HepG2 (cell line): ENCODE results near the gene IDH3A. TPM values are rescaled to one million over a fixed set of nuclear protein-coding genes. Genes with fewer than 3 reads are reported as not detected.

Experiments
- ATAC-seq: fragments of 200-7000 bp; cut with Tn5 transposase; 3 replicates; pipeline ENCODE4 v1.9.1; 2020; ENCODE audit warnings: mild to moderate bottlenecking, moderate library complexity
- BruUV-seq: library from RNA; stranded (reverse); fragments of 400-500 nt; replicated peaks from 2 replicates; lab custom pipeline; 2021; lab: Mats Ljungman, UMichigan
- CTCF ChIA-PET: fragments of 300-600 bp; formaldehyde crosslinking; extraction: SDS; loops from one replicate; lab custom pipeline; 2021; ENCODE audit warnings: low total read pairs, inconsistent platforms, low intra/inter-chr PET ratio; lab: Yijun Ruan, JAX
- POLR2A ChIA-PET: fragments of 350-600 bp; sonication (Branson Sonifier 250); formaldehyde crosslinking; loops from one replicate; lab custom pipeline; 2020; ENCODE audit warnings: antibody characterized with exemption, inconsistent platforms; lab: Yijun Ruan, JAX
- DNase-seq: peaks from one replicate; pipeline ENCODE4 v3.0.0-alpha.2; 2015; ENCODE audit warnings: low spot score
- FAIRE-seq: peaks from 3 replicates; lab custom pipeline; 2011; peaks lifted over from hg19 to GRCh38; lab: Jason Lieb, UNC
- H2AFZ ChIP-seq: one replicate; pipeline ENCODE4 v1.6.1; 2011; ENCODE audit warnings: low read length, inconsistent platforms
- H3K27ac ChIP-seq: fragments of 300-600 bp; 3 replicates; pipeline ENCODE4 v1.8.0; 2011; ENCODE audit warnings: mixed run types, mild to moderate bottlenecking, mixed read lengths, low read length, inconsistent platforms; ENCODE audit not compliant: insufficient read depth; ENCODE audit errors: extremely low read length
- H3K27me3 ChIP-seq, 2 experiments: fragments of 200-600 bp in 1 of 2; 2 replicates in 1 of 2; 3 replicates in 1 of 2; pipeline versions ENCODE4 v1.6.0 to v1.8.0; 2011; ENCODE audit warnings: low read length in 2 of 2, mild to moderate bottlenecking in 2 of 2, moderate library complexity in 2 of 2, inconsistent platforms in 1 of 2; ENCODE audit not compliant: insufficient read depth in 2 of 2, control insufficient read depth in 1 of 2
- H3K36me3 ChIP-seq, 2 experiments: fragments of 200-600 bp in 1 of 2; replicated peaks in 1 of 2; 2 replicates in 1 of 2; 3 replicates in 1 of 2; pipeline versions ENCODE4 v1.5.1 to v1.8.0; 2011; ENCODE audit warnings: low read length in 2 of 2, inconsistent platforms in 1 of 2; ENCODE audit not compliant: insufficient read depth in 2 of 2, control insufficient read depth in 1 of 2
- H3K4me1 ChIP-seq: 2 replicates; pipeline ENCODE4 v1.5.1; 2012; ENCODE audit warnings: low read length, inconsistent platforms; ENCODE audit not compliant: insufficient read depth
- H3K4me2 ChIP-seq: 2 replicates; pipeline ENCODE4 v1.6.0; 2011; ENCODE audit warnings: low read depth, low read length, inconsistent platforms
- H3K4me3 ChIP-seq, 3 experiments: fragments of 200-600 bp in 1 of 3; sonication (generic), shearing (Covaris generic) in 1 of 3; replicated peaks in 1 of 3; 2 replicates each; pipeline ENCODE4 v1.5.1; 2011 to 2016; ENCODE audit warnings: low read length in 3 of 3, inconsistent platforms in 2 of 3, low read depth in 2 of 3, mild to moderate bottlenecking in 2 of 3, control low read depth in 1 of 3, mixed read lengths in 1 of 3; ENCODE audit not compliant: insufficient read depth in 1 of 3
- H3K79me2 ChIP-seq: one replicate; pipeline ENCODE4 v1.6.1; 2011; ENCODE audit warnings: low read length, inconsistent platforms; ENCODE audit not compliant: insufficient read depth
- H3K9ac ChIP-seq: 2 replicates; pipeline ENCODE4 v1.6.0; 2011; ENCODE audit warnings: mild to moderate bottlenecking, low read depth, low read length, inconsistent platforms; ENCODE audit not compliant: insufficient read depth
- H3K9me3 ChIP-seq: 2 replicates; pipeline ENCODE4 v1.5.1; 2012; ENCODE audit warnings: mild to moderate bottlenecking, low read length
- H4K20me1 ChIP-seq: 2 replicates; pipeline ENCODE4 v1.6.0; 2011; ENCODE audit warnings: inconsistent platforms, mild to moderate bottlenecking, low read length, moderate library complexity; ENCODE audit not compliant: insufficient read depth
- ARHGAP35 ChIP-seq: sonication (generic); formaldehyde crosslinking; IDR thresholded peaks from 2 replicates; pipeline ENCODE4 v1.9.0; 2022; ENCODE audit warnings: mild to moderate bottlenecking, inconsistent platforms, moderate library complexity, missing genetic modification reagents, borderline replicate concordance
- GATAD2A ChIP-seq: IDR thresholded peaks from 2 replicates; pipeline ENCODE4 v1.6.1; 2016
- HNF4G ChIP-seq, 2 experiments: sonication (generic) in 1 of 2; formaldehyde crosslinking in 1 of 2; IDR thresholded peaks; 2 replicates each; pipeline versions ENCODE4 v1.4.0 to v1.6.1; 2011 to 2020; ENCODE audit warnings: borderline replicate concordance in 2 of 2, low read depth in 2 of 2, mild to moderate bottlenecking in 2 of 2, low read length in 1 of 2, missing genetic modification reagents in 1 of 2, moderate library complexity in 1 of 2
- NR2F6 ChIP-seq, 2 experiments: IDR thresholded peaks; 2 replicates each; pipeline ENCODE4 v1.6.1; 2016; ENCODE audit warnings: antibody characterized with exemption in 1 of 2, mild to moderate bottlenecking in 1 of 2
- PAWR ChIP-seq: sonication (generic); formaldehyde crosslinking; IDR thresholded peaks from 2 replicates; pipeline ENCODE4 v1.4.0; 2020; ENCODE audit warnings: missing genetic modification reagents, mild to moderate bottlenecking, borderline replicate concordance
- RBM39 ChIP-seq: fragments of 200-400 bp; formaldehyde crosslinking; IDR thresholded peaks from one replicate; pipeline ENCODE4 v1.6.1; 2018; ENCODE audit warnings: antibody characterized with exemption, mild to moderate bottlenecking, low read depth, low read length; ENCODE audit not compliant: poor library complexity, severe bottlenecking
- SP5 ChIP-seq: IDR thresholded peaks from 2 replicates; pipeline ENCODE4 v1.6.1; 2016; ENCODE audit warnings: low read depth, borderline replicate concordance
- SSRP1 ChIP-seq: IDR thresholded peaks from 2 replicates; pipeline ENCODE4 v1.6.1; 2016; ENCODE audit warnings: control low read depth
- THYN1 ChIP-seq: sonication (generic); formaldehyde crosslinking; IDR thresholded peaks from 2 replicates; pipeline ENCODE4 v1.8.1; 2023; ENCODE audit warnings: low read depth, mild to moderate bottlenecking, moderate library complexity, missing genetic modification reagents, borderline replicate concordance
- ZFP82 ChIP-seq: sonication (generic); formaldehyde crosslinking; IDR thresholded peaks from 2 replicates; pipeline ENCODE4 v1.5.1; 2020; ENCODE audit warnings: mild to moderate bottlenecking, missing genetic modification reagents, borderline replicate concordance
- ZNF136 ChIP-seq: sonication (generic); formaldehyde crosslinking; IDR thresholded peaks from 2 replicates; pipeline ENCODE4 v1.8.1; 2022; ENCODE audit warnings: low read depth, mild to moderate bottlenecking, moderate library complexity, missing genetic modification reagents
- ZNF841 ChIP-seq: sonication (generic); formaldehyde crosslinking; IDR thresholded peaks from 2 replicates; pipeline ENCODE4 v1.8.1; 2023; ENCODE audit warnings: missing genetic modification reagents, borderline replicate concordance
- WGBS: methylation state at CpG from one replicate; pipeline ENCODE4 v1.1.6; 2017; ENCODE audit warnings: low lambda C conversion rate; 5-methylcytosine and 5-hydroxymethylcytosine counted together
- in situ Hi-C: cut with HindIII; loops from 2 replicates; pipeline ENCODE4 v1.10.0; 2017; ENCODE audit warnings: low pct_unique_long_range_greater_than_20kb; ENCODE audit not compliant: extremely low pct_ligation_motif_present
- intact Hi-C: fragments of 100-400 bp; cut with micrococcal nuclease; formaldehyde crosslinking; loops from one replicate; pipeline ENCODE4 v1.10.0; 2022; ENCODE audit not compliant: unreplicated experiment
- polyA plus RNA-seq, 8 experiments: library from polyadenylated mRNA; depleted of rRNA in 3 of 8; stranded (reverse) in 7 of 8; unstranded in 1 of 8; fragments of >200 nt; fragmentation: Illumina TruSeq in 4 of 8; extraction: Trizol in 4 of 8; gene quantifications; 2 replicates each; pipeline versions ENCODE4 v1.2.1 to v1.2.3, GENCODE V29; 2011 to 2016; ENCODE audit warnings: low read depth in 4 of 8, missing spikeins in 1 of 8, mixed read lengths in 1 of 8; ENCODE audit not compliant: insufficient read depth in 1 of 8
- total RNA-seq, 5 experiments: library from RNA; depleted of rRNA; stranded (reverse); fragments of >200 nt; fragmentation: Illumina TruSeq; extraction: Trizol; gene quantifications; 2 replicates each; pipeline ENCODE4 v1.2.3, GENCODE V29; 2016; ENCODE audit warnings: low read depth in 1 of 5
- TF ChIP-seq, protein P1 (sequence below): sonication (generic); formaldehyde crosslinking; IDR thresholded peaks from 2 replicates; pipeline ENCODE4 v1.4.0; 2020; ENCODE audit warnings: missing genetic modification reagents, borderline replicate concordance
- TF ChIP-seq, protein P2 (sequence below): sonication (generic); formaldehyde crosslinking; IDR thresholded peaks from 2 replicates; pipeline ENCODE4 v1.5.0; 2020; ENCODE audit warnings: mild to moderate bottlenecking, missing genetic modification reagents

Gene IDH3A
- total and polyA plus RNA-seq, 2 of the 13 experiments (the other 11 are each of a cell fraction or from before 2014, with no cell fraction given) = 40.7 to 50.7 TPM

DNA sequence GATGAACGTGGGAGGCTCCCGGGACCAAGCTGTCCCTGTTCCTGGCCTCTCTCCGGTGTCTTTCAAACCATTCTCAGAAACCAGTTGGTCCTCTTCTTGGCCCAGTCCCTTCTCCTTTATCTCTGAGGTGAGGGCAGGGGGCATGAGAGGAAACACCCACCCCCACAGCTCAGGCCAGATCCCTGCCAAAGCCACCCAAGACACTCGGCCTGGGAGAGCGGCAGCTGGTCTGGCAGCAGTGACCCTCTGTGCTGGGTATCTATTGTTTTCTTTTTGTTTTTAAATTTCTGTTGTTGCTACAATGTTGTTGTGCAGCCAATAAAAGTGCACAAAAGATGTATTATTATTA, 57.9 kb downstream of the IDH3A start:
- in situ Hi-C loops (no loop called here), intact Hi-C loops (no loop called here)
- FAIRE-seq (no peak), DNase-seq (no peak), ATAC-seq (no peak)
- no peak overlapping the region for H3K4me3 ChIP-seq
- POLR2A ChIA-PET = no interaction called here
- H3K27ac ChIP-seq = no peak overlapping the region
- no peaks in the 10 kb centered on the region for H3K9me3 ChIP-seq
- H2AFZ ChIP-seq = no peak overlapping the region
- H3K27me3 ChIP-seq = peaks cover 9 to 47% of the 10 kb centered on the region in 2 experiments; a peak in 4 of 5 replicates
- WGBS = 54% methylated on average over 5 of the region's 5 CpGs
- CTCF ChIA-PET = no interaction called here
- H3K9ac ChIP-seq = no peak overlapping the region
- H3K36me3 ChIP-seq = no peaks in the 10 kb centered on the region
- TF ChIP-seq, protein P1, sequence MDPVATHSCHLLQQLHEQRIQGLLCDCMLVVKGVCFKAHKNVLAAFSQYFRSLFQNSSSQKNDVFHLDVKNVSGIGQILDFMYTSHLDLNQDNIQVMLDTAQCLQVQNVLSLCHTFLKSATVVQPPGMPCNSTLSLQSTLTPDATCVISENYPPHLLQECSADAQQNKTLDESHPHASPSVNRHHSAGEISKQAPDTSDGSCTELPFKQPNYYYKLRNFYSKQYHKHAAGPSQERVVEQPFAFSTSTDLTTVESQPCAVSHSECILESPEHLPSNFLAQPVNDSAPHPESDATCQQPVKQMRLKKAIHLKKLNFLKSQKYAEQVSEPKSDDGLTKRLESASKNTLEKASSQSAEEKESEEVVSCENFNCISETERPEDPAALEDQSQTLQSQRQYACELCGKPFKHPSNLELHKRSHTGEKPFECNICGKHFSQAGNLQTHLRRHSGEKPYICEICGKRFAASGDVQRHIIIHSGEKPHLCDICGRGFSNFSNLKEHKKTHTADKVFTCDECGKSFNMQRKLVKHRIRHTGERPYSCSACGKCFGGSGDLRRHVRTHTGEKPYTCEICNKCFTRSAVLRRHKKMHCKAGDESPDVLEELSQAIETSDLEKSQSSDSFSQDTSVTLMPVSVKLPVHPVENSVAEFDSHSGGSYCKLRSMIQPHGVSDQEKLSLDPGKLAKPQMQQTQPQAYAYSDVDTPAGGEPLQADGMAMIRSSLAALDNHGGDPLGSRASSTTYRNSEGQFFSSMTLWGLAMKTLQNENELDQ = no peak
- TF ChIP-seq PAWR (CRISPR knock-in tag) = no peak
- TF ChIP-seq ZNF841 = no peak
- no peak for TF ChIP-seq NR2F6 (IDR thresholded peaks at IDR 0.05)
- no peak for TF ChIP-seq NR2F6 (CRISPR knock-in tag; IDR thresholded peaks at IDR 0.05)
- no peak for TF ChIP-seq HNF4G (IDR thresholded peaks at IDR 0.05; ENCODE audit: borderline replicate concordance, low read depth, low read length)
- no peak for TF ChIP-seq HNF4G (CRISPR knock-in tag; IDR thresholded peaks at IDR 0.05; ENCODE audit: borderline replicate concordance, low read depth)
- TF ChIP-seq, protein P2, sequence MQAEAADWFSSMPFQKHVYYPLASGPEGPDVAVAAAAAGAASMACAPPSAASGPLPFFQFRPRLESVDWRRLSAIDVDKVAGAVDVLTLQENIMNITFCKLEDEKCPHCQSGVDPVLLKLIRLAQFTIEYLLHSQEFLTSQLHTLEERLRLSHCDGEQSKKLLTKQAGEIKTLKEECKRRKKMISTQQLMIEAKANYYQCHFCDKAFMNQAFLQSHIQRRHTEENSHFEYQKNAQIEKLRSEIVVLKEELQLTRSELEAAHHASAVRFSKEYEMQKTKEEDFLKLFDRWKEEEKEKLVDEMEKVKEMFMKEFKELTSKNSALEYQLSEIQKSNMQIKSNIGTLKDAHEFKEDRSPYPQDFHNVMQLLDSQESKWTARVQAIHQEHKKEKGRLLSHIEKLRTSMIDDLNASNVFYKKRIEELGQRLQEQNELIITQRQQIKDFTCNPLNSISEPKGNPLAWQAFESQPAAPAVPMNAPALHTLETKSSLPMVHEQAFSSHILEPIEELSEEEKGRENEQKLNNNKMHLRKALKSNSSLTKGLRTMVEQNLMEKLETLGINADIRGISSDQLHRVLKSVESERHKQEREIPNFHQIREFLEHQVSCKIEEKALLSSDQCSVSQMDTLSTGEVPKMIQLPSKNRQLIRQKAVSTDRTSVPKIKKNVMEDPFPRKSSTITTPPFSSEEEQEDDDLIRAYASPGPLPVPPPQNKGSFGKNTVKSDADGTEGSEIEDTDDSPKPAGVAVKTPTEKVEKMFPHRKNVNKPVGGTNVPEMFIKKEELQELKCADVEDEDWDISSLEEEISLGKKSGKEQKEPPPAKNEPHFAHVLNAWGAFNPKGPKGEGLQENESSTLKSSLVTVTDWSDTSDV (CRISPR knock-in tag) = no peak
- no peak for TF ChIP-seq ZNF136 (CRISPR knock-in tag)
- no peak for TF ChIP-seq ZFP82 (CRISPR knock-in tag)
- no peak for TF ChIP-seq RBM39
- TF ChIP-seq GATAD2A (CRISPR knock-in tag) = no peak
- TF ChIP-seq SSRP1 (CRISPR knock-in tag) = no peak
- TF ChIP-seq SP5 (CRISPR knock-in tag) = no peak
- no peak for TF ChIP-seq ARHGAP35 (CRISPR knock-in tag)
- TF ChIP-seq THYN1 = no peak
- BruUV-seq = no TSS peak
- H3K4me2 ChIP-seq = no peak overlapping the region
- no peaks in the 10 kb centered on the region for H3K79me2 ChIP-seq
- no peaks in the 10 kb centered on the region for H3K4me1 ChIP-seq
- no peaks in the 10 kb centered on the region for H4K20me1 ChIP-seq
